Kidney (tissue), 14 donors: ENCODE data around the gene ZNF668. TPM values are rescaled to one million over a fixed set of nuclear protein-coding genes. Genes with fewer than 3 reads are reported as not detected.

Experiments
- DNase-seq, 5 donors: peaks; one replicate each; pipeline ENCODE4 v3.0.0-alpha.2; 2013 to 2020
- FAIRE-seq: peaks from 2 replicates; lab custom pipeline; 2012; peaks lifted over from hg19 to GRCh38; lab: Jason Lieb, UNC
- H3K27ac ChIP-seq, 2 donors: one replicate each; pipeline ENCODE4 v1.7.0; 2013; ENCODE audit warnings: low read depth in 2 of 2, low read length in 2 of 2, inconsistent platforms in 1 of 2
- H3K27me3 ChIP-seq: one replicate; pipeline ENCODE4 v1.7.1; 2013; ENCODE audit warnings: low read length, inconsistent platforms; ENCODE audit not compliant: control insufficient read depth, insufficient read depth
- H3K36me3 ChIP-seq, 3 donors: one replicate each; pipeline versions ENCODE4 v1.7.0 to v1.7.1; 2013; ENCODE audit warnings: low read length in 3 of 3, control low read depth in 1 of 3, inconsistent platforms in 1 of 3; ENCODE audit not compliant: insufficient read depth in 3 of 3, control insufficient read depth in 2 of 3
- H3K4me1 ChIP-seq, 3 donors: one replicate each; pipeline versions ENCODE4 v1.7.0 to v1.7.1; 2013; ENCODE audit warnings: low read length in 3 of 3, inconsistent platforms in 1 of 3, low read depth in 1 of 3; ENCODE audit not compliant: control insufficient read depth in 2 of 3, insufficient read depth in 2 of 3
- H3K4me3 ChIP-seq, 3 donors: one replicate each; pipeline versions ENCODE4 v1.7.0 to v1.8.1; 2013; ENCODE audit warnings: low read length in 3 of 3, control low read depth in 1 of 3, inconsistent platforms in 1 of 3
- H3K9ac ChIP-seq, 3 donors: one replicate each; pipeline versions ENCODE4 v1.7.0 to v1.7.1; 2013; ENCODE audit warnings: low read length in 3 of 3, control low read depth in 1 of 3, inconsistent platforms in 1 of 3
- H3K9me3 ChIP-seq, 3 donors: one replicate each; pipeline versions ENCODE4 v1.7.0 to v1.7.1; 2013; ENCODE audit warnings: low read length in 3 of 3, control low read depth in 1 of 3, inconsistent platforms in 1 of 3; ENCODE audit not compliant: control insufficient read depth in 2 of 3, insufficient read depth in 1 of 3
- intact Hi-C: fragments of 100-400 bp; cut with DNase I; formaldehyde crosslinking; loops from one replicate; pipeline ENCODE4 v1.11.1; 2022
- polyA plus RNA-seq: library from polyadenylated mRNA; stranded (reverse); fragments of 350-450 nt; fragmentation: Illumina TruSeq; extraction: RNeasy Lipid Tissue Mini Kit (QIAGEN cat#74804); gene quantifications from one replicate; pipeline ENCODE4 v1.2.3, GENCODE V29; 2014; ENCODE audit warnings: low read depth, low replicate concordance; ENCODE audit not compliant: insufficient read depth
- total RNA-seq: library from RNA; stranded (reverse); fragmentation: NEBNext Ultra II Directional; extraction: Animal tissue kit (Norgen Biotek cat#: 25700); gene quantifications from one replicate; pipeline ENCODE4 v1.2.1, GENCODE V29; 2021
- TF ChIP-seq, protein P1 (sequence below): IDR thresholded peaks from 3 replicates; pipeline ENCODE4 v1.5.1; 2012; ENCODE audit warnings: mild to moderate bottlenecking, moderate library complexity, borderline replicate concordance; ENCODE audit not compliant: insufficient read depth; ENCODE audit errors: extremely low read depth
- donor health status: control.
- donor health status: control.
- donor health status: control.
- donor health status: control.
- donor health status: control.
- donor health status: DM: yes; HTN: yes; CAD: no.
- donor health status: Normal renal cell carcinoma (clear cell type).

ZNF668 gene
- total and polyA plus RNA-seq, 2 donors from 2014 or later, result 5.4 to 6.4 TPM

DNA sequence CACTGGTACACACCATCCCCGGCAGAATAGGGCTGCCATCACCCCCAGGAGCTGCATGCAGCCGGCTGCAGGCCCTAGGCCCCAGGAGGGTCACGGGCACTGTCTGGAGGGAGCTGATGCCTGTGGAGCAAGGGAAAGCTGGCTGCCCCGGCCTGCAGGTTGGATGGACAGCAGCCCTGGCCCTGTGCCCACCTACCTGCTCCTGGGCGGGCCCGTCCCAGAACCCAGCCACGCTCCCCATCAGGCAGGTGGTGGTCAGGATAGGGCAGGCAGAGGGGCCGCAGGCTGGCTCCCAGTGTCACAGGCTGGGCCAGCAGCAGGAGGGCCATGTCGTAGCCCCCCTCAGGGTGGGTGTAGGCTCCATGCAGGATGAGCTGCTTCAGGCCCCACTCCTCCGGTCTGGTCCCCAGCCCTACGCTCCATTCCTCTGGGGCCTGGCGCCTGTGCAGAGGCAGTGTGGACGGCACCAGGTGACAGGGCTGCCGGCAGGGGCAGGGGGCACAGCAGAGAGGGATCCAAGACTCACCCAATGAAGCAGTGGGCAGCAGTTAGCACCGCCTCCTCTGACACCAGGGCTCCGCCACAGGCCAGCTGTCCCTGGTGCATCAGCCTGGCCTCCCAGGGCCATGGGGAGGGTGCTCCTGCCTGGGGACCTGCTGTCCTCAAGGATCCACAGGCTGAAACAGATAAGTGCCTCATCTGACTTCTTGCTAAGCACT is 10.7 kb upstream of the ZNF668 start:
- intact Hi-C loops, result no loop called here
- DNase-seq (no peak), FAIRE-seq (no peak)
- Histone ChIP-seq H3K4me3 (no peak overlapping the region), H3K27ac (no peak overlapping the region), H3K27me3 (no peaks in the 10 kb centered on the region), H3K36me3 (peaks cover 0 to 4% (median 3%) of the 10 kb centered on the region in 3 donors), H3K9me3 (no peaks in the 10 kb centered on the region), H3K9ac (no peak overlapping the region), H3K4me1 (no peaks in the 10 kb centered on the region)
- TF ChIP-seq, protein P1, sequence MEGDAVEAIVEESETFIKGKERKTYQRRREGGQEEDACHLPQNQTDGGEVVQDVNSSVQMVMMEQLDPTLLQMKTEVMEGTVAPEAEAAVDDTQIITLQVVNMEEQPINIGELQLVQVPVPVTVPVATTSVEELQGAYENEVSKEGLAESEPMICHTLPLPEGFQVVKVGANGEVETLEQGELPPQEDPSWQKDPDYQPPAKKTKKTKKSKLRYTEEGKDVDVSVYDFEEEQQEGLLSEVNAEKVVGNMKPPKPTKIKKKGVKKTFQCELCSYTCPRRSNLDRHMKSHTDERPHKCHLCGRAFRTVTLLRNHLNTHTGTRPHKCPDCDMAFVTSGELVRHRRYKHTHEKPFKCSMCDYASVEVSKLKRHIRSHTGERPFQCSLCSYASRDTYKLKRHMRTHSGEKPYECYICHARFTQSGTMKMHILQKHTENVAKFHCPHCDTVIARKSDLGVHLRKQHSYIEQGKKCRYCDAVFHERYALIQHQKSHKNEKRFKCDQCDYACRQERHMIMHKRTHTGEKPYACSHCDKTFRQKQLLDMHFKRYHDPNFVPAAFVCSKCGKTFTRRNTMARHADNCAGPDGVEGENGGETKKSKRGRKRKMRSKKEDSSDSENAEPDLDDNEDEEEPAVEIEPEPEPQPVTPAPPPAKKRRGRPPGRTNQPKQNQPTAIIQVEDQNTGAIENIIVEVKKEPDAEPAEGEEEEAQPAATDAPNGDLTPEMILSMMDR, result no peak

DNA sequence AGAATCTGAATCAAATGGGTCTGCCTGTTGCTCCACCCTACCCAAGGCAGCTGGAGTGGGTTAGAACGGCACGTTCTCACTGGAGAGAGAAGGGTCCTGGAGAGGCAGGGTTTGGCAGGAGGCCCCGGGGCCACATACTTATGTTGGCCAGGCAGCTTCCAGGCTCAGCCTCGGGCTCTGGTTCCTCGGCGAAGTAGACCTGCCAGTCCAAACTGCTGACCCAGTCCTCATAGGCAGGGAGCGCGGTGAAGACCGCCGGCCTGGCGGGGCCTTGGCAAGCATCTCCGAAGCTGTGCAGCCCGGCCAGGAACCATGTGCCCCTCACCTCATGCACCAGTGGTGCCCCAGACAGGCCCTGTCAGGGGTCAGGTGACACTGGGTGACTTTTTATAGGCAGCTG is 9.9 kb upstream of the ZNF668 start:
- no peak for FAIRE-seq
- H3K36me3 ChIP-seq, result peaks cover 4 to 7% (median 7%) of the 10 kb centered on the region in 3 donors
- H3K9me3 ChIP-seq, result no peaks in the 10 kb centered on the region
- no peak for DNase-seq
- no peak overlapping the region for H3K27ac ChIP-seq
- TF ChIP-seq, protein P1, result no peak
- no peak overlapping the region for H3K9ac ChIP-seq
- intact Hi-C loops, result no loop called here
- H3K4me3 ChIP-seq, result no peak overlapping the region
- H3K4me1 ChIP-seq, result no peaks in the 10 kb centered on the region
- H3K27me3 ChIP-seq, result no peaks in the 10 kb centered on the region

DNA sequence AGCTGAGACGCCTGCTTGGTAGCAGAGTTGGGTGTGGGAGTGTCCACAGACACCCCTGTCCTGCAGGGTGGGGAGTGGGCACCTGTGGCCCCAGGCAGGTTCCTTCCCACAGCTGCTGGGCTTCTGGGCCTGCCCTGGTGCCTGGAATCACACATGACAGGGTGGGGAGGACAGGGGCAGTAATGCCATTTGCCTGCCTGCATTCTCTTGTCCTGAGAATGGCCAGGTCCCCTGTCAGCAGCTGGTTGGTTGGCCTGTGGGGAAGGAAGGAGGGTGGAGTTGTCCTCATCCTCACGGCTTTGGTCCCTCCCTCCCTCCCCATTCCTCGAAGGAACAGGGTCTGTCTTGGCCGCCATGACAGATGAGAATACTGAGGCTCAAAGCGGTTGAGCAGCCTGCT is 9.5 kb upstream of the ZNF668 start:
- TF ChIP-seq, protein P1, result no peak
- Histone ChIP-seq H3K27me3 (no peaks in the 10 kb centered on the region), H3K36me3 (peaks cover 4 to 11% (median 11%) of the 10 kb centered on the region in 3 donors), H3K9ac (no peak overlapping the region), H3K4me3 (no peak overlapping the region), H3K9me3 (no peaks in the 10 kb centered on the region), H3K27ac (no peak overlapping the region), H3K4me1 (no peaks in the 10 kb centered on the region)
- intact Hi-C loops, result no loop called here
- DNase-seq (no peak), FAIRE-seq (no peak)
